HG02610 (cell line): ENCODE results near the gene VPS54.
"Not testable (repeated sequence)": the region's sequence is repeated elsewhere in the genome, so short reads cannot be mapped to it uniquely, and the experiment has no call there.

ENCODE experiments used
- ATAC-seq: cut with Tn5 transposase; IDR thresholded peaks from one replicate; pipeline ENCODE4 v1.9.1; 2021; ENCODE audit warnings: mild to moderate bottlenecking, moderate library complexity; ENCODE audit not compliant: unreplicated experiment

Gene VPS54

DNA sequence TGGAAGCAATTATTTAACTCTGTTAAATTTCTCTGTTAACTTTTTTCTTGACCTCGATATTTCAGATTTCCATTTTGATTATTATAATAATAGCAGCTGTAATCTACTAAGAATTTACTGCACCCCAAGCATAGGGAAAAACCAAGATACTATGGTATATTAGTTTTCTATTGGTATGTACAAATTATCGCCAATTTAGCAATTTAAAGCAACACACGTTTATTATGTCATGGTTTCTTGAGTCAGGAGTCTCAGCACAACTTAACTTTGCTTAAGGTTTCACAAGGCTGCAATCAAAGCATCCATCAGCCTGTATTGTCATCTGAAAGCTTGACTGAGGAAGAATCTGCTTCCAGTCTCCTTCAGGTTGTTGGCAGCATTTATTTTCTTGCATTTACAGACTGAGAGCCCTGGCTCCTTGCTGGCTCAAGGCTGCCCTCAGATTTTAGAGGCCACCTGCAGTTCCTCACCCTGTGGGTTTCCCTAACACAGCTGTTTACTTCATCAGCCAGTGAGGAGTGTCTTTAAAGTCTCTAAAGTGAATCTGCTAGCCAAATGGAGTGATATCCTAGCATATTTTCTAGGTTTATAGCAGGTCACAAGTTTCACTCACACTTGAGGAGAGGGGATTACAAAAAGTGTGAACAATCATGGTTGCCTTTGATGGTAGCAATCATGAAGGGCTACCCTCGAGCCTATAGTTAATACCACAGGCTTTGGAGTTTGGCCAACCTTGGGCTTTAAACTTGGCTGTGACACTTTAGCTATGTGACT lies 4.4 kb upstream of the VPS54 start:
- no peak for ATAC-seq

DNA sequence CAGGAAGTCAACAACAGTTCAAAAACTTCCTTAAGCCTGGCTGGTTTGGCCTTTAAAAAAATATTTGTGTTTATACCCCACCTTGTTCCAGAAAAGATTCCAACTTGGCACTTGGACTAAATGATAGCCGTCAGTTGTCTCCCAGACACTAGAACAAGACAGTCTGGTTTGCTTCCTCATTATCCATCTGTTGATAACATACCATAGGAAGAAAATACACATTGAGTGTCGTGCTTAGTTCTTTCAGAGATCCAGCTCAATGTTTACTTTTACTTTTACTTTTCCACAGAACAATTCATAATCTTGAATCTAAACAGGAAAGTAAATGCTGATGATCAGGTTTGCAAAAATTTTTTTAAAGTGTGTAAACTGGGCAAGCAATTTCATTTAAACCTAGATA lies 2.4 kb upstream of the VPS54 start:
- no peak for ATAC-seq

DNA sequence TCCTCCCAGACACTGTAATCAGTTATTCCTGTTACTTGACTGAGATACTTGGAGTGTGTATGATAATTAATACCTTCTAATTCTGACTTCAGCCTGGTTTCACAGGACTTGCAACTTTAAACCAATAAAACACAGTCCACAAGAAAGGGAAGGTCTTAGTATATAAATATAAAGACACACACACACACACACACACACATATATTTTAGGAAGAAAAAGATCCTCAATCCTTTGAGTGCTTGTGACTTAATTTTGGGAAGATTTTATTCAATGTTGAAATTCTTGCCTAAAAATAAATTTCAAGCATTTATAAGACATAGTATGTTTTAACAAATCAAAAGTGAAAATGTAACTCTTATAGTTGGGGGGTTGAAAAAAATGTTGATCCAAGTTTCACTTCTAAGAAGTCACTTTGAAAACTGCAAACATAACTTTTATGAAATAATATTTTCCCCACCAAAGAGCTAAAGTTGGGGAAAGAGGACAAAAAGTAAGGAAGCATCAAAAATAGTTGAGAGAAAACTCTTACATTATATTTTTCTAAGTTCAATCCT lies 824 bp upstream of the VPS54 start:
- no peak for ATAC-seq

DNA sequence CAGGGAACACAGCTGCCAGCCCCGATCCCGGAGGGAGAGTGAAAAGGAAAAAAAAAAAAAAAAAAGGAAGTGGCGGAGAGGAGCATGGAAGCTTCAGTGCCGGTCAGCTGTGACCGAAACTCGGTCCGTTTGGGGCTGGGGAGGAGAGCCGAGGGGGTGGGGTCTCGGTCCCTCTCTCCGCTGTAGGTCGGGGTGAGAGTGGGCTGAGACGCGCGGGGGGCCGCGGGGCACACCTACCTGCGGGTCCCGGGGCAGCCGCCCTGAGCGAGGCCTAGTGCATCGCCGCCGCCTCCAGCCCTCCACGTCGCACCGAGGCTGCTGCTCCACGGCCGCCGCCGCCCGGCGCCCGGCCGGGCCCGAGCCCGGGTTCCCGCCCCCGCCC lies 536 bp downstream of the VPS54 start:
- ATAC-seq = peak; percentile 50

DNA sequence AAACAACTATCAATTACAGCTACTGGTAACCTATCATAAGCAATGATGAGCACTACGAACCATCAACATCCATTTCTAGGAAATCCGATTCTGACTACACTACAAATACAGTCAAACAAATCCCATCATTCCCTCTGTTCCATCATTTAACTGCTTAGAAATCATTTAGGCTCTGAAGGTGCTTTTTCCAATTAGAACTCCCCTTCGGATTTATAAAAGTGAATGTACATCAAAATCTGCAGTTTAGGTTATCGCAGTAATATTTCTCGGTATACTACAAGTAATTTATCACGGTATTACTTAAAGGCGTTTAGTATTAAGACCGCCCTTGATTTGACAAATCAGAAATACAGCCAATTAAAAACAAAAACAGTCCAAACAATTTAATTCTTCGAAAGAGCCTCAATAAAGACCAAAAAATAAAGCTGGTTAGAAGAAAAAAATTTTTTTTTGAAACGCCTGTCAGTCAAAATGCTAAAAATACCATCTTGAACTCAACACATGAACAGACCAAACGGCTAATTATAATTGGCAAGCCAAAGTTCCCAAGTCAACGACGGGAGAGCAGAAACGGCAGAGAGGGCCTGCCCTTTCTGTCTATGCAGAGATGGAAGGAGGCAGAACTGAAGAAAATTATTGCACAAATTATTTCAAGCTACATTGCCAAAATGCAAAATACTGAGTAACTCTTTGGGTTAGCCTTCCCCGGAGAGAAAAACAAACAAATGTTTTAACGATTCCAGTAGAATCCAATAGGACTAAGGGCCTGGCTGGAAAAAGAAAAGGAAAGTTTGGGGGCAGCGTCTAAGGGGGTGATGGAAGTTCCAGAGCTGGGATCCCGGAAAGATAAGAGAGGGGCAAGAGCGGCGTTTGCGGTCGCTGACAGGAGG lies 1.2 kb downstream of the VPS54 start:
- ATAC-seq = no peak

DNA sequence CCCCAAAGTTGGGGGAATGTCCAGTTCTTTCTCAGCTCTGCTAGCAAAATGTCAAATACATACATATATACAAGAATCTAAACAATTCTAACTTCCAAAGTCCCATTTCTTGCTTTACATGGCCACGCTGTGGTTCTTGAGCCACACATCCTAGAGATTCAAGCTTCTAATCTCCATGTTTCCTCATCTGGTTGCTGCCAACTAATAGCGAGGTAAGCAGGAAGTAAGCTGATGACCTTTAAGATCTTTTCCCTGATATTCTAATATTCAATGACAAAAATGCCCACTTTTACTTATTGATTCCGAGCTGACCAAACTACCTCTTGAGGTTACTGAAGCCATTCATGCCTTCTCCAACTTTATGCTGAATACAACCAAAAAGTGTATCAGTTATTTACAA lies 3.3 kb downstream of the VPS54 start:
- ATAC-seq = no peak

DNA sequence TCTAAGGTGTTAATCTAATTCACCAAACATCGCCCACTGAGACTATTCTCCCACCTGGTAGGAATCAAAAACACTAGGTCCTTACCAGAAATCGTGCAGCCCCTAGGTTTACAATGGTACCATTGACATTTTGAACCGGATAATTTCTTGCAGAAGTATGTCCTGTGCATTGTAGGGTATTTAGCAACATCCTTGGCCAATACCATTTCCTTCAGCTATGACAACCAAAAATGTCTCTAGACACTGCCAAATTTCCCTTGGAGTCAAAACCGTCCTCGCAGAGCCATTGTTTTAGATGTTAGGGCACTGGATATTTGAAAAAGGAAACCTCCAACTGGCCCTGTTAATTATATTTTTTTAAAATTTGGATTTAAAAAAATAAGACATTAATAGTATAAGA lies 3.8 kb downstream of the VPS54 start:
- no peak for ATAC-seq

DNA sequence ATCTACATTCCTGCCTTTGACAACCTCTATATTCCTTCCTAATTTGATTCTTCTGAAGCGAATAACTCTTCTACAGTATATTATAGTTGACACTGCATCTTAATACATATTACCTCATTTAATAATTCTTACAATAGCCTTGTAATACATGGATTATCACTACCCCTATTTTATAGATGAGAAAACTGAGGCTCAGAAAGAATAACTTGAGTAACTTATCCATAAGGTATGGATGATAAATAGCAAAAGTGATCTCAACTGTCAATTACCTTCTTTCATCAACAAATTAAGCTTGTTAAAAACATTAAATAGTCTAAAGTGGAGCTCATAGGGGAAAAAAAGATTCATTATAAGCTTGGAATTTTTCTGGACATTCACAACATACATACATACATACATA lies 4.6 kb downstream of the VPS54 start:
- no peak for ATAC-seq

DNA sequence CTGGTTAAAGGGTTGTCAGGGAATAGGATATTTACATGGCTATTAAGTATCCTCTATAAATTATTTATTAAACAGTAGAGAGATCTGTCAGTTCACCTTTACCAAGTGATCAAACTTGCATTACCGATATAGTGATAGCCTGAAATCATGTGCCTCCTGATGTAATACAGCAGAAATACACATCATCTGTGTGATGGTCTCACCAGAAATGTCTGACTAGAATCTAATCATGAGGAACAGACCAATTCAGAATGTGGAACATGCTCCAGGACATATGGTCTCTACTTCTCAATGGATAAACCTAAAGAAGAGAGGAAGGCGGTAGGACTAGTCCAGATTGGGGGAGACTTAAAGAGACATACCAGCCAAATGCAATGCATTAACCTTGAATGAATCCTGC lies 6.2 kb downstream of the VPS54 start:
- no peak for ATAC-seq

DNA sequence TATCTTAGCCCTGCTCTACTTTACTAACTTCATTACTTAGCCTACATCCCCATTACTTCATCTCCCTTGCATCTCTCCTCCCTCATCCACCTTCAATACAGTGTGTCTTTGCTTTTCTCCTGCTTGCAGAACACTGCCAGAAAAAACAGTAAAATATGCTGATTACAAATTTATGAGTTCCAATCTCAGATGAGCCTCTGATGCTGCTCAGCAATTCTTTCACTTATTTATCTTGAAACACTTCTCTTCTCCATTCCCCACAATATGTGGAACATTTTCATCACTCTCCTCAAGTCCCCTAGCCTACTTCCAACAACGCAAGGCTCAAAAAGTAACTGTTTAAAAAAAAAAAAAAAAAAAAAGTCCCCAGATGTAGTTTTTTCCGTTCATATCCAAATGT lies 7.1 kb downstream of the VPS54 start:
- no peak for ATAC-seq

DNA sequence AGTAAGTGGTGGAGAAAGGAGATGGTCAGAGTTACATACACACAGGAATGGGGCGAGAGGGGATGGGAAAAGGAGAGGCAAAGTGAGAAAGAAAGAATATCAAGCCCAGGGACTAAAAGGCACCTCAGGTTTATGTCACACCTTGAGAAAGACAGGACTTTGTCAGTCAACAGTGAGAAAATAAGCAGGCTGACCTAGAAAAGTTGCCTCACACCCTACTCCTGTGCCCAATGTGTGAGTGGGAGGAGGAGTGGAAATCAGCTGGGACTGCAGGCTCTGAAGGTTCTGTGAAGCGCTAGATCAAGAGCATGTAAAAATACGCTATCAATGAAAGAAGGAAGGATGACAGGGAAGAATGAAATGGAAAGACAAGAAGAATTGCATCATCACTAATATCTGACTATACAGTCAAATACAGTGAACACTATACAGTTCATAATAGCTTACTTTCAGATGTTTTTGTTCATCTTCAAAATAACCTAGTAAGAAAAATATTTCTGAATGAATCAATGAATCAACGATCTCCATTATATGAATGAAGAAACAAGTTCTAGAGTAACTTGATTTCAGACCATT lies 10.7 kb downstream of the VPS54 start:
- ATAC-seq = no peak

DNA sequence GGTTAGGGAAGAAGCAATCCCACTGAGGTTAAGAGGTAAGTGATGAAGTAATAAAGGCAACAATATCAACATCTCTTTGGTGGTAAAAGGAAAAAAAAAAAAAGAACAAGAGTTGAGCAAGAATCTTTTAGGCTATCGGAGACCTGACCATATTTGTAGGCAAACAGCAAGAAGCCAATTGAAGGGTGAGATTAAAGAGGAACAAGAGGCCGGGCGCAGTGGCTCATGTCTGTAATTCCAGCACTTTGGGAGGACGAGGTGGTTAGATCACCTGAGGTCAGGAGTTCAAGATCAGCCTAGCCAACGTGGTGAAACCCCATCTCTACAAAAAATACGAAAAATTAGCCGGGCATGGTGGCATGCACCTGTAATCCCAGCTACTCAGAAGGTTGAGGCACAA lies 11.3 kb downstream of the VPS54 start:
- ATAC-seq = no peak

DNA sequence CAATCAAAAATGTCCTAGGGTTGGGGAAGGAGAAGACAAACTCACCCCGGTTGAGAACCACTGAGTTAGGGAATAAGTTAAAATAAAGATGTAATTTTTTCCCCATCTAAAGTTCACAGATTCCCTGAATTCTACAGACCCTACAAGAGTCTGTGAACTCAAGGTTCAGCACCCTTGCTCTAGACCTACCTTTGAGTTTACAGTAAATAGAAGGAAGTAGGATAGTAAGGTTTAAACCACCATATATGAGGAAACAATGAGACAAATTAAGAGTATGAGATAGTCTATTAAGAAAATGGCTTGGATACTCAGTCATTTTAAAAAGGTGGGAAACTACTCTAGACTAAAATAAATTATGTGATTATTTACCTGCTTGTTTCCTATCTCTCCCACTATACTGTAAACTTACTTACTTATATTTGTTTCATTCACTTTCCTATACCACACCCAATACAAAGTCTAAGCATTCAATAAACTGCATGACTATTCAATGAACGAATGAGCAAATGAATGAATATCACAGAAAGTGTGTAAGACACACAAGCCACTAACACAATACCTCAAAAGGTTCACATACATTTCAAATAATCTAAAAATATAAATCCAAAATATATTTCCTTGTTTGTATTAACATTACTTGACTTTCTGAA lies 13.4 kb downstream of the VPS54 start:
- ATAC-seq = no peak

DNA sequence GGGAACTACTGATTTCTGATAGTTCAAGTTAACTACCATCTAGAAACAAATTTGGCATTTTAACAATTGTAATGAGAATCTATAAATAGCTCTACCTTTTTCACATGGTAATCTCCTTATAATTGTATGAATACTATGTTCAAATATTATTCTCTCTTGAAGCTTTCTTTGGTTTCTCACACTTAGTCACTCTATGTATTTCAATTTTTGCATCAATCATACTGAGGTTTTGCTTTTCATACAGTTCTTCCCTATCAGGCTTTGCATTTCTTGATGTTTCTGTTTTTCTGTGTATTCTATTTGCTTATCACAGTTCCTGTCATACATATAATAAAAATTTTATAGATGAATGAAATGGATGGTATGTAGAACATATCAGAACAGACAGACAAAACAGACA lies 16.0 kb downstream of the VPS54 start:
- no peak for ATAC-seq

DNA sequence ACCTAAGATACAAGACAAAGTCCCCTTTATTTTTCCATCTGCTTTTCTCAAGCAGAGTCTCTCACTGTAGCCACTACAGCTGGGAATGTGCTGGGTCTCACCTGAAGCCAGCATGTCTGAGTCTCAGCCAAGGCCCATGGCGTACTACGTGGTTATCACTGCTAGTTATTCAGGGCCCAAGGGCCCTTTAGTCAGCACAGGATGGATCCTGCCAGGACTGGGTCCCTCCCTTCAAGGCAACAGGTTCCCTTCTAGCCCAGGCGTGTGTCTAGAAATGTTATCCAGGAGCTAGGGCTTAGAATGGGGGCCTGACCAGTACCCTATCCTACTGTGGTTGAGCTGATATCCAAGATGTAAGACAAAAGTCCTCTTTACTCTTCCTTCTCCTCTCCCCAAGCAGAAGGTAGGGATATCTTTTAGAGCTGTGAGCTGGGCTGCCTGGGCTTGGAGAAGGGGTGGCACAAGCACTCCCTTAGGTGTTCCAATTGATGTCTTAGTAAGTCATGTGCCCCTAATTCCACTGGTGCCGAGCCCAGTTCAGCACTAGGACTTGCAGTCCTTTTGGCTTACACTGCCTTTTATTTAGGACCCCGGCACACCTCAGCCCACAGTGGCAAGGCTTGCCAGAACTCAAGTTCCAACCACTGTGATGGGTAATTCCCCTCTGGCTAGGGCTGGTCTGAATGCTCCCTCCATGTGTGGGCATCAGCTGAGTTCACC lies 17.7 kb downstream of the VPS54 start:
- no peak for ATAC-seq

DNA sequence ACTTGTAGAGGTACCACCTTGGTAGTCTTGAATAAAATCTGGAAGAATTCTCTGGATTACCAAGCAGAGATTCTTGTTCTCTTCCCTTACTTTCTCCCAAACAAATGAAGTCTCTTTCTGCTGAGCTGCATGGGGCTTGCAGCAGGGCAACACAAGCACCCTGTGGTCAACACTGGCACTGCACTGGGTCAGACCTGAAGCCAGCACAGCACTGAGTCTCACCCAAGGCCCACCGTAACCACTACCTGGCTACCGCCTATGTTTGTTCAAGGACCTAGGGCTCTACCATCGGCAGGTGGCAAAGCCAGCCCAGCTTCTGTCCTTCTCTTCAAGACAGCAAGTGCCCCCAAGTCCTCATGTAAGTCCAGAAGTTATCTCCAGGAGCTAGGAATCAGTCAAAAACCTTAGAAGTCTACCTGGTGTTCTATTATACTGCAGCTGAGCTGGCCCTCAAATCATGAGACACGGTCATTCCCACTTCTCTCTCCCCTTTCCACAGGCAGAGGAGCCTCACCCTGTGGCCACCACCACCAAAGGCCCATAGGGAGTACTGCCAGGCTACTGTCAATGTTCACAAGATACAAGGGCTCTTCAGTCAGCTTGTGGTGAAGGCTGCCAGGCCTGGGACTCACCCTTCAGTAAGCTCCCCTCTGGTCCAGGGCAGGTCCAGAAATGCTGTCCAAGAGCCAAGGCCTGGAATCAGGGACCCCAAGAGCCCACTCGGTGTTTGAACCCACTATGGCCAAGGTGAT lies 18.4 kb downstream of the VPS54 start:
- no peak for ATAC-seq

DNA sequence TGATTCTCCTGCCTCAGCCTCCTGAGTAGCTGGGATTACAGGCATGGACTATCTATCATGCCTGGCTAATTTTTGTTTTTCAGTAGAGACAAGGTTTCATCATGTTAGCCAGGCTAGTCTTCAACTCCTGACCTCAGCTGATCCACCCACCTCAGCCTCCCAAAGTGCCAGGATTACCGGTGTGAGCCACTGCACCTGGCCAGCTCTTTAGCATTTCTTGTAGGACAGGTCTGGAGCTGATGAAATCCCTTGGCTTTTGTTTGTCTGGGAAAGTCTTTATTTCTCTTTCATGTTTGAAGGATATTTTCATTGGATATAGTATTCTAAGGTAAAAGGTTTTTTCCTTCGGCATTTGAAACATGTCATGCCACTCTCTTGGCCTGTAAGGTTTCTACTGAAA lies 20.2 kb downstream of the VPS54 start:
- no peak for ATAC-seq

DNA sequence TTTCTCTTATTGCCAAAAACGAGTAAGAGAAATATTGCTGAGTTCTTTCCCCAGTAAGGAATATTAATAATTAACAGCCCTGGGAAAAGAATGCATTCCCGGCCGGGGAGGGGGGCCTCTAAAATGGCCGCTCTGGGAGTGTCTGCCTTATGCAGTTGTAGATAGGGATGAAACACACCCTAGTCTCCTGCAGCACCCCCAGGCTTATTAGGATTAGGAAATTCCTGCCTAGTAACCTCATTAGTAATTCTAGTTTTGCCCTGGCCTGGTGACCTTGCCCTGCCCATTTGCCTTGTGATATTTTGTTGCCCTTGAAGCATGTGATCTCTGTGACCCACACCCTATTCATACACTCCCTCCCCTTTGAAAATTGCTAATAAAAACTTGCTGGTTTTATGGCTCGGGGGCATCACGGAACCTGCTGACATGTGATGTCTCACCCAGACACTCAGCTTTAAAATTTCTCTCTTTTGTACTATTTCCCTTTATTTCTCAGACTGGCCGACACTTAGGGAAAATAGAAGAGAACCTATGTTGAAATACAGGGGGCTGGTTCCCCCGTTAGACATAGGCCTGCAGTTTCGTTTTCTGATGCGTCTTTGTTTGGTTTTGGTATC lies 22.5 kb downstream of the VPS54 start:
- ATAC-seq = not testable (repeated sequence)

DNA sequence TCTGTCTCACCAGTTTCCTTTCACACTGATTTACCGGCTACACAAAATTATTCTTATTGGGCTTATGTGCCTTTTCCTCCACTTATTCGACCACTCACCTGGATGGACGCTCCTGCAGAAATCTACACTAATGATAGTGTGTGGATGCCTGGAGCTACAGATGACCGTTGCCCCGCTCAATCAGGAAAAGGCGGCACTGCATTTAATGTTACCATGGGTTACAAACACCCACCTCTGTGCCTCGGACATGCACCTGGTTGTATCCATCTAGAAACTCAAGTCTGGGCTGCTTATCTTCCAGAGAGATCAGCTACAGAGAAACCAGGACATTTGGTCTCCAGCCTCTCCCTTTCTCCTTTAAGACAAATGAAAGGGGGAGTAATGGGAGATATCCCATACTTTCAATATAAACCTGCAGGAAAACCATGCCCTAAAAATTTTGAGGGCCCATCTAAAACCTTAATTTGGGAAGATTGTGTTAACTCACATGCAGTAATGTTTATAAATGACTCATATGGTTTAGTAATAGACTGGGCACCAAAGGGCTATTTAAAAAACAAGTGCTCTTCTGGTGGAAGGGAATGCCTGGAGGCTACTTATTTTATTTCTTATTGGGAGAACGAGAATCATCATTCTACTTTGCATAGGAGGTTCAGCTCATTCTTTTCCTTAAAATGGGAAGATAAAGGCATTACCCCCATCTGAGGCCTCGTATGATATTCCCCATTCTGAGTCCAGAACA lies 24.7 kb downstream of the VPS54 start:
- not testable (repeated sequence) for ATAC-seq
